ENCODE measurements around the gene TMEM185B. TPM values are rescaled to one million over a fixed set of nuclear protein-coding genes. Genes with fewer than 3 reads are reported as not detected.
"Not testable (repeated sequence)": the region's sequence is repeated elsewhere in the genome, so short reads cannot be mapped to it uniquely, and the experiment has no call there.

The TMEM185B gene
- total and polyA plus RNA-seq, 4 experiments from 2014 or later, result 17.5 to 24.9 (median 20.6) TPM

GRCh38 chr2:120262761-120263428 lies 39.7 kb upstream of the TMEM185B start:
- Histone ChIP-seq H3K9me3 (ENCODE audit: control insufficient read depth in 1 of 2, low read length in 2 of 2) (no peaks in the 10 kb centered on the region), H3K27me3 (ENCODE audit: insufficient read depth, low read length) (no peaks in the 10 kb centered on the region), H3K4me3 (ENCODE audit: low read length in 2 of 2) (no peak overlapping the region), H3K27ac (ENCODE audit: low read depth, low read length) (no peak overlapping the region), H3K4me1 (ENCODE audit: insufficient read depth, low read length) (peaks cover 25% of the 10 kb centered on the region), H3K36me3 (ENCODE audit: insufficient read depth, low read length) (no peaks in the 10 kb centered on the region)
- H3K9me3 Mint-ChIP-seq, result peaks cover 0 to 12% (median 4%) of the 10 kb centered on the region in 8 donors
- peaks cover 16 to 26% (median 23%) of the 10 kb centered on the region in 4 donors for H3K4me1 Mint-ChIP-seq
- DNase-seq, result peak in 1 of 5 donors; percentile 27
- POLR2A ChIA-PET (ENCODE audit: partially characterized antibody), result no interaction called here
- H3K27me3 Mint-ChIP-seq, result no peaks in the 10 kb centered on the region
- intact Hi-C loops (cut with micrococcal nuclease), result no loop called here
- CTCF ChIA-PET (ENCODE audit: partially characterized antibody), result interaction anchor here (1.0 kb wide), 1 partner anchor 8 kb away, joined by 3 read pairs; no protein-coding TSS in a partner anchor
- peak overlapping the region in 1 of 8 donors; percentile 1 for H3K4me3 Mint-ChIP-seq
- H3K36me3 Mint-ChIP-seq, result peaks cover 9 to 20% of the 10 kb centered on the region in 2 donors
- H3K27ac Mint-ChIP-seq, result peak overlapping the region in 1 of 7 donors; percentile 71

- no peaks in the 10 kb centered on the region for H3K36me3 ChIP-seq (ENCODE audit: insufficient read depth, low read length)
- no peaks in the 10 kb centered on the region for H3K9me3 ChIP-seq (ENCODE audit: control insufficient read depth in 1 of 2, low read length in 2 of 2)
- Mint-ChIP-seq H3K4me3 (no peak overlapping the region), H3K27ac (no peak overlapping the region), H3K4me1 (peaks cover 19 to 34% (median 26%) of the 10 kb centered on the region in 4 donors), H3K9me3 (peaks cover 0 to 12% (median 4%) of the 10 kb centered on the region in 8 donors), H3K27me3 (no peaks in the 10 kb centered on the region), H3K36me3 (peaks cover 7 to 20% of the 10 kb centered on the region in 2 donors)
- no peak overlapping the region for H3K4me3 ChIP-seq (ENCODE audit: low read length in 2 of 2)
- ChIA-PET CTCF (ENCODE audit: partially characterized antibody) (interaction anchor here (0.8 kb wide), 1 partner anchor 85 kb away, joined by 3 read pairs; no protein-coding TSS in a partner anchor), POLR2A (ENCODE audit: partially characterized antibody) (interaction anchor here (0.7 kb wide), 1 partner anchor 10 kb away, joined by 3 read pairs; the partner anchor contains the start of gene RALB)
- DNase-seq, result no peak
- peaks cover 33% of the 10 kb centered on the region for H3K4me1 ChIP-seq (ENCODE audit: insufficient read depth, low read length)
- no peak overlapping the region for H3K27ac ChIP-seq (ENCODE audit: low read depth, low read length)
- intact Hi-C loops (cut with micrococcal nuclease), result no loop called here
- no peaks in the 10 kb centered on the region for H3K27me3 ChIP-seq (ENCODE audit: insufficient read depth, low read length)
Measured at GRCh38 chr2:120262150-120262549, 39.0 kb upstream of the TMEM185B start.

- Mint-ChIP-seq H3K27ac (no peak overlapping the region), H3K9me3 (peaks cover 0 to 12% (median 4%) of the 10 kb centered on the region in 8 donors), H3K27me3 (no peaks in the 10 kb centered on the region), H3K4me3 (no peak overlapping the region), H3K4me1 (peaks cover 21 to 33% (median 28%) of the 10 kb centered on the region in 4 donors), H3K36me3 (peaks cover 7 to 20% of the 10 kb centered on the region in 2 donors)
- Histone ChIP-seq H3K27ac (ENCODE audit: low read depth, low read length) (no peak overlapping the region), H3K4me1 (ENCODE audit: insufficient read depth, low read length) (peaks cover 39% of the 10 kb centered on the region), H3K9me3 (ENCODE audit: control insufficient read depth in 1 of 2, low read length in 2 of 2) (no peaks in the 10 kb centered on the region), H3K27me3 (ENCODE audit: insufficient read depth, low read length) (no peaks in the 10 kb centered on the region), H3K4me3 (ENCODE audit: low read length in 2 of 2) (no peak overlapping the region), H3K36me3 (ENCODE audit: insufficient read depth, low read length) (no peaks in the 10 kb centered on the region)
- POLR2A ChIA-PET (ENCODE audit: partially characterized antibody), result interaction anchor here (0.7 to 1.3 kb wide), 2 partner anchors 9 to 85 kb away, joined by 3 read pairs; partner anchors contain the start of gene RALB
- no peak for DNase-seq
- CTCF ChIA-PET (ENCODE audit: partially characterized antibody), result interaction anchor here (0.8 to 1.0 kb wide), 2 partner anchors 9 to 85 kb away, joined by 3 read pairs; partner anchors contain the start of gene RALB
- intact Hi-C loops (cut with micrococcal nuclease), result no loop called here
Measured at GRCh38 chr2:120261387-120262006, 38.3 kb upstream of the TMEM185B start.

- ChIA-PET CTCF (ENCODE audit: partially characterized antibody) (interaction anchor here (1.0 kb wide), 1 partner anchor 8 kb away, joined by 3 read pairs; the partner anchor contains the start of gene RALB), POLR2A (ENCODE audit: partially characterized antibody) (interaction anchor here (1.3 kb wide), 1 partner anchor 84 kb away, joined by 3 read pairs; no protein-coding TSS in a partner anchor)
- Mint-ChIP-seq H3K4me3 (peak overlapping the region in 1 of 8 donors; percentile 3), H3K36me3 (peaks cover 7 to 20% of the 10 kb centered on the region in 2 donors), H3K4me1 (peaks cover 28 to 41% (median 35%) of the 10 kb centered on the region in 4 donors), H3K27me3 (no peaks in the 10 kb centered on the region), H3K9me3 (peaks cover 0 to 12% (median 5%) of the 10 kb centered on the region in 8 donors), H3K27ac (no peak overlapping the region)
- Histone ChIP-seq H3K27me3 (ENCODE audit: insufficient read depth, low read length) (no peaks in the 10 kb centered on the region), H3K36me3 (ENCODE audit: insufficient read depth, low read length) (no peaks in the 10 kb centered on the region), H3K4me3 (ENCODE audit: low read length in 2 of 2) (no peak overlapping the region), H3K4me1 (ENCODE audit: insufficient read depth, low read length) (peaks cover 44% of the 10 kb centered on the region), H3K9me3 (ENCODE audit: control insufficient read depth in 1 of 2, low read length in 2 of 2) (no peaks in the 10 kb centered on the region), H3K27ac (ENCODE audit: low read depth, low read length) (no peak overlapping the region)
- no peak for DNase-seq
- intact Hi-C loops (cut with micrococcal nuclease), result no loop called here
Measured at GRCh38 chr2:120260736-120261135, 37.5 kb upstream of the TMEM185B start.

GRCh38 chr2:120259939-120260338 lies 36.7 kb upstream of the TMEM185B start:
- H3K27me3 ChIP-seq (ENCODE audit: insufficient read depth, low read length); H3K4me3 Mint-ChIP-seq; H3K27ac ChIP-seq (ENCODE audit: low read depth, low read length); CTCF ChIA-PET (ENCODE audit: partially characterized antibody); H3K4me3 ChIP-seq (ENCODE audit: low read length in 2 of 2); H3K36me3 ChIP-seq (ENCODE audit: insufficient read depth, low read length); H3K27me3 Mint-ChIP-seq; DNase-seq; H3K9me3 ChIP-seq (ENCODE audit: control insufficient read depth in 1 of 2, low read length in 2 of 2): not testable (repeated sequence)
- peaks cover 52% of the 10 kb centered on the region for H3K4me1 ChIP-seq (ENCODE audit: insufficient read depth, low read length)
- intact Hi-C loops (cut with micrococcal nuclease), result loop anchor here (10.0 kb wide), 1 partner anchor 245 kb away; the partner anchor contains the start of gene EPB41L5
- peaks cover 4 to 20% of the 10 kb centered on the region in 2 donors for H3K36me3 Mint-ChIP-seq
- H3K4me1 Mint-ChIP-seq, result peaks cover 29 to 39% (median 38%) of the 10 kb centered on the region in 4 donors
- H3K27ac Mint-ChIP-seq, result peak overlapping the region in 1 of 7 donors; percentile 9
- peaks cover 0 to 12% (median 5%) of the 10 kb centered on the region in 8 donors for H3K9me3 Mint-ChIP-seq
- POLR2A ChIA-PET (ENCODE audit: partially characterized antibody), result interaction anchor here (1.3 kb wide), 1 partner anchor 83 kb away, joined by 3 read pairs; no protein-coding TSS in a partner anchor

GRCh38 chr2:120258196-120258595 lies 35.0 kb upstream of the TMEM185B start:
- H3K27me3 Mint-ChIP-seq, result no peaks in the 10 kb centered on the region
- H3K27ac Mint-ChIP-seq, result no peak overlapping the region
- H3K36me3 Mint-ChIP-seq, result peaks cover 10 to 20% of the 10 kb centered on the region in 2 donors
- ChIA-PET CTCF (ENCODE audit: partially characterized antibody) (interaction anchor here (1.2 kb wide), 1 partner anchor 82 kb away, joined by 4 read pairs; no protein-coding TSS in a partner anchor), POLR2A (ENCODE audit: partially characterized antibody) (no interaction called here)
- H3K4me3 Mint-ChIP-seq, result peak overlapping the region in 5 of 8 donors; percentile 18 to 57 (median 43)
- H3K4me1 Mint-ChIP-seq, result peaks cover 38 to 53% (median 49%) of the 10 kb centered on the region in 4 donors
- no peaks in the 10 kb centered on the region for H3K36me3 ChIP-seq (ENCODE audit: insufficient read depth, low read length)
- no peak overlapping the region for H3K27ac ChIP-seq (ENCODE audit: low read depth, low read length)
- H3K4me1 ChIP-seq (ENCODE audit: insufficient read depth, low read length), result peaks cover 68% of the 10 kb centered on the region
- intact Hi-C loops (cut with micrococcal nuclease), result loop anchor here (10.0 kb wide), 1 partner anchor 243 kb away; the partner anchor contains the start of gene EPB41L5
- H3K27me3 ChIP-seq (ENCODE audit: insufficient read depth, low read length), result no peaks in the 10 kb centered on the region
- no peak for DNase-seq
- peaks cover 0 to 12% (median 5%) of the 10 kb centered on the region in 8 donors for H3K9me3 Mint-ChIP-seq
- H3K4me3 ChIP-seq (ENCODE audit: low read length in 2 of 2), result no peak overlapping the region
- no peaks in the 10 kb centered on the region for H3K9me3 ChIP-seq (ENCODE audit: control insufficient read depth in 1 of 2, low read length in 2 of 2)
